HG03280 (cell line): ENCODE data around the gene PXMP4.
A peak's percentile ranks its signal among the peaks of the same experiment; 100 is the strongest.
"Not testable (repeated sequence)": the region's sequence is repeated elsewhere in the genome, so short reads cannot be mapped to it uniquely, and the experiment has no call there.

Experiments used
- ATAC-seq: cut with Tn5 transposase; IDR thresholded peaks from one replicate; pipeline ENCODE4 v1.9.1; 2021; ENCODE audit warnings: mild to moderate bottlenecking, moderate library complexity; ENCODE audit not compliant: unreplicated experiment

Gene PXMP4, protein sequence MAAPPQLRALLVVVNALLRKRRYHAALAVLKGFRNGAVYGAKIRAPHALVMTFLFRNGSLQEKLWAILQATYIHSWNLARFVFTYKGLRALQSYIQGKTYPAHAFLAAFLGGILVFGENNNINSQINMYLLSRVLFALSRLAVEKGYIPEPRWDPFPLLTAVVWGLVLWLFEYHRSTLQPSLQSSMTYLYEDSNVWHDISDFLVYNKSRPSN

GRCh38 chr20:33719989-33720709 is at the start of gene PXMP4:
Gene PXMP4 (minus strand): TSS chr20:33720310. CDS start chr20:33720207, 103 bp downstream.
- ATAC-seq: peak; percentile 95

- no peak for ATAC-seq
Observed at GRCh38 chr20:33769043-33769442, 48.9 kb upstream of the PXMP4 start.

- ATAC-seq: no peak
Observed at GRCh38 chr20:33767777-33768138, 47.6 kb upstream of the PXMP4 start.

DNA sequence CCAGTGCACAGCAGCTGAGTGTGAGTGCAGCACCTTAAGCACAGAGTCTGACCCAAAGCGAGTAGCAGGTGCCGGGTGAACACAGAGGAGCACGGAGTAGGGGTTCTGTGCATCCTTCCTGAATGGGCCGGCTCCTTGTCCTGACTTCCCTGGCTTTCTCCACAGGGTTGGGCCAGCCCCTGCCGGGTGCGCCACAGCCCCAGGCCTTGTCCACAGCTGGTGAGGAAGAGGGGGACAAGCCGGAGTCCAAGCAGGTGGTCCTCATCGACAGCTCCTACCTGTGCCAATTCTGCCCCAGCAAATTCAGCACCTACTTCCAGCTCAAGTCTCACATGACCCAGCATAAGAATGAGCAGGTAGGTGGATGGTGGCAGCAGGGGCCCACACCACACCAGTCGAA is 46.6 kb upstream of the PXMP4 start:
- no peak for ATAC-seq

DNA sequence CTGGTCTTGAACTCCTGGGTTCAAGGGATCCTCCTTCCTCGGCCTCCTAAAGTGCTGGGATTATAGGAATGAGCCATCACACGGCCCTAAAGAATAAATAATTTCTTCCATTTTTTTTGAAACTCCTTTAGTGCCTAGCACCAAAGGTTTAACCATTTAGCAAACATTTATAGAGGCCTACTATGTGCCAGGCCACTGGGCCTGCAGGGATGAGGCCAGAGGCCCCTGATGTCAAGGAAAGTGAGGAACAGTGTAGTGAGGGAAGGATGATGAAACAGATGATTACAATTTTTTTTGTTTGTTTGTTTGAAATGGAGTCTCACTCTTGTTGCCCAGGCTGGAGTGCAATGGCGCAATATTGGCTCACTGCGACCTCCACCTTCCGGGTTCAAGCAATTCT is 45.5 kb upstream of the PXMP4 start:
- ATAC-seq: no peak

GRCh38 chr20:33765099-33765498 is 45.0 kb upstream of the PXMP4 start:
- ATAC-seq: no peak

DNA sequence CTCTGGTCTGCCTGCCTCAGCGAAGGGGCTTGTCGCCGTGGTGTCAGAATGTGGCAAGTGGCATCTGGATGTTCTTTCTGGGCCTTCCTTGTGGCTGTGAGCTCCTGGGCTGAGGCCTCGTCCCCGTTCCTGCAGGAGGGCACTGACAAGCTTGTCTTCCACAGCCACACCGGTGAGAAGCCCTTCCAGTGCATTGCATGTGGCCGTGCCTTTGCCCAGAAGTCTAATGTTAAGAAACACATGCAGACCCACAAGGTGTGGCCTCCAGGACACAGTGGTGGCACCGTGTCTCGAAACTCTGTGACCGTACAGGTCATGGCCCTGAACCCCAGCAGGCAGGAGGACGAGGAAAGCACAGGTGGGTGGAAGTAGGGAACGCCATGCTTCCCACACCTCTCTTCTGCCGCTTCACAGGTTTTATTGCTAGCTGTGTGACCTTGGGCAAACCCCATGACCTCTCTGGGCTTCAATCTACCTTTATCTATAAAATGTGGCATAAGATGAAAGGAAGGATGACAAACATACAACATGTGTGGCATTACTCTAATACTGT is 41.7 kb upstream of the PXMP4 start:
- ATAC-seq: no peak

DNA sequence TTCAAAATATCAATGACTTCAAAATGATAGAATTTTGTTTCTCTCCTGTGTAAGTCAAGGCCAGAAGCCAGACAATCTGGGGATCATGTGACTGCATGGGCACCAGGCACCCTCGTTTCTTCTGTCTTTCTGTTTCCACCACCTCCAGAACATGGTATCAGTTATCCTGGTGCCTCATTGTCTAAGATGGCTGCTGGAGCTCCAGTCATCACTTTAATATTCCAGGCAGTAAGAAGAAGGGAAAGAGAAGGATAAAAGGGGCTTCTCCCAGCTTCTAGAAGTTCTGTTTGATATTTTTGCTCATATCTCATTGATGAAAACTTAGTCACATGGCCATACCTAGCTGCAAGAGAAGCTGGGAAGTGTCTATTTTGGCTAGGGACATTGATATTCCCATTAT is 37.3 kb upstream of the PXMP4 start:
- ATAC-seq: no peak

- ATAC-seq: no peak
Observed at GRCh38 chr20:33757046-33757445, 36.9 kb upstream of the PXMP4 start.

- ATAC-seq: not testable (repeated sequence)
Observed at GRCh38 chr20:33755936-33756490, 35.9 kb upstream of the PXMP4 start.

GRCh38 chr20:33753763-33754162 is 33.7 kb upstream of the PXMP4 start:
- ATAC-seq: no peak

DNA sequence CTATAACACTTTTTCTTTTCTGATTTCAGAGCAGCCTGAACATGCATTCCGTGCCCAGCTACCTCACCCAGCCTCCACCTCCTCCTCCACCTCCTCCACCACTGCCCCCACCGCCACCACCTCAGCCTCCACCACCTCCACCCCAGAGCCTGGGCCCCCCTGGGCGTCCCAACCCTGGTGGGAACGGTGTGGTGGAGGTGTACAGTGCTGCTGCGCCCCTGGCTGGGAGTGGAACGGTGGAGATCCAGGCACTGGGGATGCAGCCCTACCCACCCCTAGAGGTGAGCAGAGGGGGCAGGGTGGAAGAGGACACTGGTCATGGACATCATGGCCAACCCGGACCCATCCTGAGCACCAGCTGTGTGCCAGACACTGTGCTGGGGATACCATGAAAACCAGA is 33.0 kb upstream of the PXMP4 start:
- ATAC-seq: no peak

DNA sequence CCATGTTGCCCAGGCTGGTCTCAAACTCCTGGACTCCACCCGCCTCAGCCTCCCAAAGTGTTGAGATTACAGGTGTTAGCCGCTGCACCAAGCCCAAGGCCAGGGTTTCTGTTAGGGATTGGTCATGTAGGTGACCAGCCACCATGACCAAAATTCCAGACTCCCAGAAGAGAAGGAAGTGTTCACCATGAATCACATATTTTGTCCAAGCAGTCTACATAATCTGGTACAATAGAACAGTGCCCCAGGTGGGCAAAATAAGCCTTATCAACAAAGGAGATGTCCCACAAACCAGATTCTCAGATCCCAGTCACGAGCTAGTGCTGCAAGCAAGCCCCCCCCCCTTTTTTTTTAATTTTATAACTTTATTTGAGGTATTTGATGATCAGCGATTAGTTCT is 31.7 kb upstream of the PXMP4 start:
- ATAC-seq: no peak

- no peak for ATAC-seq
Observed at GRCh38 chr20:33746325-33746998, 26.4 kb upstream of the PXMP4 start.

DNA sequence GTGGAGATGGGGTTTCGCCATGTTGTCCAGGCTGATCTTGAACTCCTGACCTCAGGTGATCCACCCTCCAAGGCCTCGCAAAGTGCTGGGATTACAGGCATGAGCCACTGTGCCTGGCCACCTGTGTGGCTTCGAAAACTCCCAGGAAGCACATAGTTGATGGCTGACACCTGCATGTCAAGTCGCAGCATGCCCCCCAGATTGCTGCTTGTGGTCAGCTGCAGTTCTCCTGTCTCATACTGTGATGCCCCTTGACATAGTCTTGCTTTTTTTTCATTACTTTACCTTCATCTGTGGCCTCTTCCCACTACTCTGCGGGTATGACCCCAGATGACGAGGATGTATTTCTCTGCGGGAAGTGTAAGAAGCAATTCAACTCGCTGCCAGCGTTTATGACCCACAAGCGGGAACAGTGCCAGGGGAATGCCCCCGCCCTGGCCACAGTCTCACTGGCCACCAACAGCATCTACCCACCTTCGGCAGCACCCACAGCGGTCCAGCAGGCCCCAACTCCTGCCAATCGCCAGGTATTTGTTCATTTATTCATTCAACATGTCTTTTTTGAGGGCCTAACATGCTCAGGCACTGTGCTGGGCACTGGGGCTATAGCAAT is 24.8 kb upstream of the PXMP4 start:
- ATAC-seq: no peak

GRCh38 chr20:33744181-33744580 is 24.1 kb upstream of the PXMP4 start:
- no peak for ATAC-seq

DNA sequence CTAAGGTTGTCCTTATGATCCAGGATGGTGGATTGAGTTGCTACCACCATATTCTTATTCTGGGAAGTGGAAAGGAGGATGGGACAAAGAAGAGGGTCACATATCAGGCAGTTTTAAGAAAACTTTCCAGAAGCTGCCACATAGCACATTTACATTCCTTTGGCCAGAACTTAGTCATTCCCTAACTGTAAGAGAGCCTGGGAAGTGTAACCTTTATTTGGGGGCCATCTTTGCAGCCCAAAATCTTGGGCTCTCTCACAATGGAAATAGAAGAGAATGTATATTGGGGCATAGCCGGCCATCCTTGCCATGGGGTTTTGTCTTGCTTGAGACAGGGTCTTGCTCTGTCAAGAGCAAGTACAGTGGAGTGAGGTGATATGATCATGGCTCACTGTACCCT is 20.1 kb upstream of the PXMP4 start:
- ATAC-seq: no peak

- no peak for ATAC-seq
Observed at GRCh38 chr20:33739493-33739892, 19.4 kb upstream of the PXMP4 start.

DNA sequence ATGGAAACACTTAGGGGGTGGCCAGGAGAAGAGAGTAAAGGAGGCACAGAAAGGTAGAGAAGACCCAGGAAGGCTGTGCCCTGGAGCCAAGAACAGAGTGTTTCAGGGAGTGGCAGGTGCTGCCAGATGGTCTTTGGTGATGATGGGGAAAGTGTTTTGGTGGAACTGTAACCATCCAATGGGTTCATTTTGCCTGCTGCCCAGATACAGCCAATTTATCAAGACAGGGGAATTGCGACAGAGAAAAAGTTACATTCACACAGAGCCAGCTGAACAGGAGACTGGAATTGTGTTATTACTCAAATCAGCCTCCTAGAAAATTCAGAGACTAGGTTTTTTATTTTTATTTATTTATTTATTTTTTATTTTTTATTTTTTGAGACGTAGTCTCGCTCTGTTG is 16.9 kb upstream of the PXMP4 start:
- no peak for ATAC-seq

DNA sequence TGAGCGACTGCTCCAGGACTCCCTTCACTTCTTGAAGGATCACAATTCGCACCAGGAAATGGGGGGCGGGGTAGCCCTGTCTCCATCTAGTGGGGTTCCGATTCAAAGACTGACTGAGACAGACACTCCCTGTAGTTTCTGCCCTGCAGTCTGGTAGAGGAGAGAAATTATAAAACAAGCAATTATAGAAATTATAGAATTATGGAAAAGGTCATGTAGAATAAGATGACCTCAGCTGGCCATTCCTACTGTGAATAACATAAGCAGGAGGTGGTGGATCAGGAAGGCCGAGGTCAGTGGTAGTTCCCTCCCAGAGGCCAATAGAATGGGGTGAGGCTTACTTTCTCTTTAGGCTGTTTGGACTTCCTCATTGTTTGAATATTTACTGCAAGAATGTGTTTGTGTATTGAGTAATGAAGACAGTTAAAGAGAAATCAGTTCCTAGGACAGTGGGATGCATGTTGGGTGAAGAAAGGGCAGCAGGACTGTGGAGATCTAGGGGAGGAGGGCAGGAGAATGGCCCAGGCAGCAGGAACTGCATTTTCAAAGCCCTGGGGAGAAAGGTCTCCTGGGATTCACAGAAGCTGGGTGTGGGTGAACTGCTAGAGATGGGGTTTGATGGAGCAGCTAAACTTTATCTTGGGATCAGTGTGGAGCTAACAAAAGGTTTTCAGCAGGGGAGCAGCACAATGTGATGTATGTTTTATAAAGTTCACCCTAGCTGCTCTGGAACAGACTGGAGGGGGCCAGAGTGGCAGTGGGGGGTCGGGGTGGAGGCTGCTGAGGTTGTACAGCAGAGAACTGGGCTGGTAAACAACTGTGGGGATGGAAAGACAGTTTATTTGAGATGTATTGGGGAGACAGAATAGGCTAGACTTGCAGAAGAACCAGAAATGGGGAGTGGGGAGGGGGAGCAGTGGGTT is 13.8 kb upstream of the PXMP4 start:
- no peak for ATAC-seq
